ENCODE results near the gene B3GNT8. TPM values are rescaled to one million over a fixed set of nuclear protein-coding genes. Genes with fewer than 3 reads are reported as not detected.

B3GNT8 gene
- total and polyA plus RNA-seq, 9 of the 15 experiments (the other 6 are each of a cell fraction or from before 2014, with no cell fraction given) = 0.11 to 2.9 (median 0.65) TPM; not detected in 2

DNA sequence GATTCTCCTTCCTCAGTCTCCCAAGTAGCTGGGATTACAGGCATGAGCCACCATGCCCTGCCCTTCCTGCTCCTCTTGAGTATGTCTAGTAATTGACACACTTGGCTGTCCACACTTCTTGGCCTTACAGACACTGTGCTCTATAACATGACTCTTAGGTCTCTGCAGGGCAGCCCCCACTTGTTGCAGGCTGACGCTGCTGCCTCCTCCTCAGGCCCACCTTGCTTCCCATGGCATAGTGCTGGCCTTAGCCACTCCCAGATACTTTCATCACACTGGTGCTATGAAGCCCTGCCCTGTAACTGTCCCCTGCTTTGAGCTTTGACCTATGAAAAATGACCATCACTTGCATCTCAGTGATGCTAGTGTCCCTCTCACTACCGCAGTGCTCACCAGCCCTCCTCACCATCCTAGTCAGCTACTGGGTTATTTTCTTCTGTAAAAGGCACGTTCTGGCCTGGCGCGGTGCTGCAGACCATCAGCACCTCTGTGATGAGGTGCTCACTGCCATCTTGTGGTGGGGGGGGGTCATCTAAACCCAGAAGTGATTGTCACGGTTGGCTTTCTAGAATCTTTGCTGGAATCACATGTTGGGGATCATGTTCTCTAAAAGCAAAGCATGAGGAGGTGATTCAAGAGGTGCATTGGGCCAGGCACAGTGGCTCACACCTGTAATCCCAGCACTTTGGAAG lies 25.6 kb upstream of the B3GNT8 start (continued):
- TF ChIP-seq RCOR1 (IDR thresholded peaks at IDR 0.05; ENCODE audit: borderline replicate concordance in 1 of 2, low read depth in 2 of 2, low read length in 2 of 2) (no peak), RREB1 (CRISPR knock-in tag; IDR thresholded peaks at IDR 0.05) (no peak), ZNF445 (CRISPR knock-in tag; IDR thresholded peaks at IDR 0.05; ENCODE audit: low read depth) (no peak), ZNF324 (CRISPR knock-in tag; IDR thresholded peaks at IDR 0.05) (no peak)

Measured in K562 (cell line).